ENCODE measurements around the gene SPECC1. TPM values are rescaled to one million over a fixed set of nuclear protein-coding genes. Genes with fewer than 3 reads are reported as not detected.
"Not testable (repeated sequence)": the region's sequence is repeated elsewhere in the genome, so short reads cannot be mapped to it uniquely, and the experiment has no call there.

The SPECC1 gene
- total RNA-seq, 1 experiment from 2014 or later = 103 TPM

DNA sequence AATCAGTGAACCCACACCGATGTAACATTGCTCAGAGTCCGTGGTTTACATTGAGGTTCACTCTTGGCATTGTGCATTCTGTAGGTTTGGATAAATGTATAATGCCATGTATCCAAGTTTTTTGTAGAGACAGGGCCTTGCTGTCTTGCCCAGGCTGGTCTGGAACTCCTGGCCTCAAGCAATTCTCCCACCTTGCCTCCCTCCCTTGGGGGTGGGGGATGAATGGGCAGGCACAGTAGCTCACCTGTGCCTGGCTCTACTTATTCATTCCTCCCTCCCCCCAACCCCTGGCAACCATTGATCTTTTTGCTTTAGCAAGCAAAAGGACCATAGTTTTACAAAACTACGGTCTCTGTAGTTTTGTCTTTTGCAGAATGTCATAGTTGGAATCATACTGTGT lies 181.4 kb downstream of the SPECC1 start:
- POLR2A ChIA-PET = interaction anchor here (2.2 kb wide), 1 partner anchor 35 kb away, joined by 9 read pairs; no protein-coding TSS in a partner anchor
- H3K4me1 Mint-ChIP-seq = peaks cover 63% of the 10 kb centered on the region
- no peak for DNase-seq (ENCODE audit: low spot score)
- peaks cover 24% of the 10 kb centered on the region for H3K9me3 Mint-ChIP-seq
- H3K27me3 Mint-ChIP-seq (ENCODE audit: low read depth) = no peaks in the 10 kb centered on the region; the same call in 1 of the 2 replicates
- CTCF ChIA-PET = interaction anchor here (0.5 to 1.0 kb wide), 4 partner anchors 10 to 198 kb away, joined by 3 to 4 read pairs (median 3); no protein-coding TSS in a partner anchor
- peak overlapping the region; percentile 96 for H3K27ac Mint-ChIP-seq
- peak; percentile 66 for ATAC-seq
- TF ChIP-seq ZNF416 (CRISPR knock-in tag; IDR thresholded peaks at IDR 0.05) (no peak), NFYB (CRISPR knock-in tag; conservative IDR thresholded peaks at IDR 0.05; ENCODE audit: low read depth) (no peak), ZNF121 (CRISPR knock-in tag; IDR thresholded peaks at IDR 0.05) (peak; percentile 99)
- peak overlapping the region; percentile 31 for H3K4me3 Mint-ChIP-seq
- peaks cover 28% of the 10 kb centered on the region for H3K36me3 Mint-ChIP-seq

DNA sequence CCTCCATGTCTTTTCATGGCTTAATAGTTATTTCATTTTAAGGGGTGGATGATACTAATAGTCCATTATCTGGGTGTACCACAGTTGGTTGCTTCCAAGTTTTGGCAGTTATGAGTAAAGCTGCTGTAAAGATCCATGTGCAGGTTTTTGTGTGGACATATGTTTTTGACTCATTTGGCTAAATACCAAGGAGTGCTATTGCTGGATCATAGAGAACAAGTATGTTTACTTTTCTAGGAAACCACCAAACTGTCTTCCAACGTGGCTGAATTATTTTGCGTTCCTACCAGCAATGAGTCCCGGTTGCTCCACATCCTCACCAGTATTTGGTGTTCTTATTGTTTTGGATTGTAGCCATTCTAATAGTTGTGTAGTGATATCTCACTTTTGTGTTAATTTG lies 181.9 kb downstream of the SPECC1 start:
- peak overlapping the region; percentile 96 for H3K27ac Mint-ChIP-seq
- no peak for ATAC-seq
- H3K36me3 Mint-ChIP-seq = peaks cover 33% of the 10 kb centered on the region
- no peak for DNase-seq (ENCODE audit: low spot score)
- H3K4me3 Mint-ChIP-seq = peak overlapping the region; percentile 31; the same call in 1 of the 2 replicates
- H3K4me1 Mint-ChIP-seq = peaks cover 62% of the 10 kb centered on the region
- ChIA-PET CTCF (interaction anchor here (1.0 to 2.1 kb wide), 3 partner anchors 11 to 198 kb away, joined by 3 to 5 read pairs (median 3); no protein-coding TSS in a partner anchor), POLR2A (no interaction called here)
- TF ChIP-seq, protein P1, sequence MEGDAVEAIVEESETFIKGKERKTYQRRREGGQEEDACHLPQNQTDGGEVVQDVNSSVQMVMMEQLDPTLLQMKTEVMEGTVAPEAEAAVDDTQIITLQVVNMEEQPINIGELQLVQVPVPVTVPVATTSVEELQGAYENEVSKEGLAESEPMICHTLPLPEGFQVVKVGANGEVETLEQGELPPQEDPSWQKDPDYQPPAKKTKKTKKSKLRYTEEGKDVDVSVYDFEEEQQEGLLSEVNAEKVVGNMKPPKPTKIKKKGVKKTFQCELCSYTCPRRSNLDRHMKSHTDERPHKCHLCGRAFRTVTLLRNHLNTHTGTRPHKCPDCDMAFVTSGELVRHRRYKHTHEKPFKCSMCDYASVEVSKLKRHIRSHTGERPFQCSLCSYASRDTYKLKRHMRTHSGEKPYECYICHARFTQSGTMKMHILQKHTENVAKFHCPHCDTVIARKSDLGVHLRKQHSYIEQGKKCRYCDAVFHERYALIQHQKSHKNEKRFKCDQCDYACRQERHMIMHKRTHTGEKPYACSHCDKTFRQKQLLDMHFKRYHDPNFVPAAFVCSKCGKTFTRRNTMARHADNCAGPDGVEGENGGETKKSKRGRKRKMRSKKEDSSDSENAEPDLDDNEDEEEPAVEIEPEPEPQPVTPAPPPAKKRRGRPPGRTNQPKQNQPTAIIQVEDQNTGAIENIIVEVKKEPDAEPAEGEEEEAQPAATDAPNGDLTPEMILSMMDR (IDR thresholded peaks at IDR 0.05) = no peak
- TF ChIP-seq NFATC4 (CRISPR knock-in tag; IDR thresholded peaks at IDR 0.05) (no peak), EMX1 (CRISPR knock-in tag; IDR thresholded peaks at IDR 0.05) (no peak), ZNF263 (CRISPR knock-in tag; IDR thresholded peaks at IDR 0.05; ENCODE audit: low read depth) (no peak), RORB (CRISPR knock-in tag; IDR thresholded peaks at IDR 0.05) (no peak)
- TF ChIP-seq, protein P2, sequence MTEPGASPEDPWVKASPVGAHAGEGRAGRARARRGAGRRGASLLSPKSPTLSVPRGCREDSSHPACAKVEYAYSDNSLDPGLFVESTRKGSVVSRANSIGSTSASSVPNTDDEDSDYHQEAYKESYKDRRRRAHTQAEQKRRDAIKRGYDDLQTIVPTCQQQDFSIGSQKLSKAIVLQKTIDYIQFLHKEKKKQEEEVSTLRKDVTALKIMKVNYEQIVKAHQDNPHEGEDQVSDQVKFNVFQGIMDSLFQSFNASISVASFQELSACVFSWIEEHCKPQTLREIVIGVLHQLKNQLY (CRISPR knock-in tag; IDR thresholded peaks at IDR 0.05) = no peak
- TF ChIP-seq, protein P3, sequence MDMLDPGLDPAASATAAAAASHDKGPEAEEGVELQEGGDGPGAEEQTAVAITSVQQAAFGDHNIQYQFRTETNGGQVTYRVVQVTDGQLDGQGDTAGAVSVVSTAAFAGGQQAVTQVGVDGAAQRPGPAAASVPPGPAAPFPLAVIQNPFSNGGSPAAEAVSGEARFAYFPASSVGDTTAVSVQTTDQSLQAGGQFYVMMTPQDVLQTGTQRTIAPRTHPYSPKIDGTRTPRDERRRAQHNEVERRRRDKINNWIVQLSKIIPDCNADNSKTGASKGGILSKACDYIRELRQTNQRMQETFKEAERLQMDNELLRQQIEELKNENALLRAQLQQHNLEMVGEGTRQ (CRISPR knock-in tag; IDR thresholded peaks at IDR 0.05) = no peak
- TF ChIP-seq, protein P4, sequence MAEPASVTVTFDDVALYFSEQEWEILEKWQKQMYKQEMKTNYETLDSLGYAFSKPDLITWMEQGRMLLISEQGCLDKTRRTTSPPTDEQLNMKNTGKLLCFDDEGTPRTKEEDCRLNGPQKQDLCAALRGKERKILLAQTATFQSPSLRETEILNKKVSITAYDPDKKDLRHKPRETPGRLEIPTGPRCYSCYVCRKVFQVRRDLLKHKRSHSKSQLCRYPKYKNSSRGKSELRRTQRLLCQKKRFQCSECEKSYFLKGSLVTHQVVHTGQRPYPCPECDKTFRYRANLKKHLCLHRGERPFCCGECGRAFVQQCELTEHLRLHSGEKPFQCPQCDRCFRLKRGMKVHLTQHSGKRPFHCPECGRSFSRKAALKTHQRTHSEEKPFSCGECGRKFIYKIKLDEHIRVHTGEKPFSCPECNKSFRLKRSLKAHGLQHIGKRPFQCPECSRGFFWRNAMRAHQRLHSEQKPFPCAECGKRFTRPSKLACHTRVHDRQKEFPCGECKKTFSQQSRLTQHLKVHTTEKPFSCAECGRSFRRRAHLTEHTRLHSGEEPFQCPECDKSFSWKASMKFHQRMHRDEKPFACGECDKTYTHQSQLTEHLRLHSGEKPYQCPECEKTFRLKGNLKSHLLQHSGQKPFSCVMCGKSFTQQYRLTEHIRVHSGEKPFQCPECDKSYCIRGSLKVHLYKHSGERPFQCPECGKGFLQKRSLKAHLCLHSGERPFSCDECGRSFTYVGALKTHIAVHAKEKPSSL (CRISPR knock-in tag; conservative IDR thresholded peaks at IDR 0.05) = no peak
- no peaks in the 10 kb centered on the region; the same call in 1 of the 2 replicates for H3K27me3 Mint-ChIP-seq (ENCODE audit: low read depth)
- peaks cover 28% of the 10 kb centered on the region for H3K9me3 Mint-ChIP-seq

DNA sequence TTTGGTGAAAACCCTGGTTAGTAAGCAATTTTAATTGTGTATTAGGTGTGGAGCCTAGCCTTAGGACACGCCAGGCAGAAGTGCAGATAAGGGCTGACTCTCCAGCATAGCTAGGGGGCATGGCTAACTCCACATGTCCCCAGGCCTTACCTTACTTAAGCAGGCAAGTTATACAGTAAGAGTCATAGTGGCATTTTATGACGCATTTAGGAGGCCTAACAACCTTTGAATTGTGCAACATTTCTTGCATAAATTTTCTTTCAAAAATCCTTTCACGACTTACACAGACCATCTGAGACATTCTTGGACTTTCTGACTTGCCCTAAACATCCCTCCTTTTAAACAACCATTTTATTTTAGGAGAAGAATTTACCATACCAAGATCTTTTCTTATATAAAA lies 187.1 kb downstream of the SPECC1 start:
- H3K27ac Mint-ChIP-seq; ATAC-seq; H3K27me3 Mint-ChIP-seq (ENCODE audit: low read depth); H3K4me3 Mint-ChIP-seq; CTCF ChIA-PET; DNase-seq (ENCODE audit: low spot score); POLR2A ChIA-PET: not testable (repeated sequence)
- H3K4me1 Mint-ChIP-seq = peaks cover 27% of the 10 kb centered on the region
- peaks cover 54% of the 10 kb centered on the region for H3K9me3 Mint-ChIP-seq
- peaks cover 60% of the 10 kb centered on the region for H3K36me3 Mint-ChIP-seq

DNA sequence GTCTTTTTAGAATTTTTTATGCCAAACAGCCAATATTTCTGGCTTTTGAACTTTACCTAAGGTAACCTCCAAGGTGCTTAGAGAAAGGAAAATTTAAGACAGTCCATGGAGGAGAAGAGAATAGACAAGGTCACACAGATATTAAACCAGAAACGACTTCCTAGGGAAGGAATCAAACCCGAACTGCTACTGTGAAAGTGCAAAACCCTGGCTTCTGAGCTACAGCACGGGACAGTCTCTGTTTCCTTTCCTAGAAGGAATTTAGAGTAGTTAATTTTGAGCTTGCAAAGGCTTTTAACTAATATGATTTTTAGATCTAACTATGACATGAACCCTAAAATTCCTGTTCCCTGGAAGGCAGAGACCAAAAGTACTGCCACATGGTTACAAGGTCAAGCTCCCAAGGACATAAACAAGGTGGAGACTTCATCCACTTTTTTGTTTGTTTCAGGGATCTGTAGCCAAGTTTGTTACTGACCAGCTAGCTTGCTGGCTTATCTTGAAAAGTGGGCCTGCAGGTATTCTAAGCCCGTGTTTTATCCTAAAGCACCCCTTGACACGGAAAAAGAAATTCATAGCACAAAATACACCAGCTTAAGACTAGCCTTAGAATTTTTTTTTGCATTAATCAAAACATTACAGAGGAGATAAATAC lies 188.2 kb downstream of the SPECC1 start:
- CTCF ChIA-PET = no interaction called here
- ATAC-seq (no peak), DNase-seq (ENCODE audit: low spot score) (no peak)
- peaks cover 52% of the 10 kb centered on the region for H3K9me3 Mint-ChIP-seq
- no peak overlapping the region for H3K4me3 Mint-ChIP-seq
- no peaks in the 10 kb centered on the region; the same call in 1 of the 2 replicates for H3K27me3 Mint-ChIP-seq (ENCODE audit: low read depth)
- H3K4me1 Mint-ChIP-seq = peaks cover 28% of the 10 kb centered on the region
- H3K27ac Mint-ChIP-seq = no peak overlapping the region
- POLR2A ChIA-PET = no interaction called here
- H3K36me3 Mint-ChIP-seq = peaks cover 58% of the 10 kb centered on the region
- TF ChIP-seq PRRX2 (CRISPR knock-in tag; IDR thresholded peaks at IDR 0.05) (no peak), JAZF1 (CRISPR knock-in tag; IDR thresholded peaks at IDR 0.05) (no peak)
- TF ChIP-seq, protein P5, sequence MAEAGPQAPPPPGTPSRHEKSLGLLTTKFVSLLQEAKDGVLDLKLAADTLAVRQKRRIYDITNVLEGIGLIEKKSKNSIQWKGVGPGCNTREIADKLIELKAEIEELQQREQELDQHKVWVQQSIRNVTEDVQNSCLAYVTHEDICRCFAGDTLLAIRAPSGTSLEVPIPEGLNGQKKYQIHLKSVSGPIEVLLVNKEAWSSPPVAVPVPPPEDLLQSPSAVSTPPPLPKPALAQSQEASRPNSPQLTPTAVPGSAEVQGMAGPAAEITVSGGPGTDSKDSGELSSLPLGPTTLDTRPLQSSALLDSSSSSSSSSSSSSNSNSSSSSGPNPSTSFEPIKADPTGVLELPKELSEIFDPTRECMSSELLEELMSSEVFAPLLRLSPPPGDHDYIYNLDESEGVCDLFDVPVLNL (CRISPR knock-in tag; IDR thresholded peaks at IDR 0.05; ENCODE audit: borderline replicate concordance, low read depth) = no peak
- TF ChIP-seq, protein P6, sequence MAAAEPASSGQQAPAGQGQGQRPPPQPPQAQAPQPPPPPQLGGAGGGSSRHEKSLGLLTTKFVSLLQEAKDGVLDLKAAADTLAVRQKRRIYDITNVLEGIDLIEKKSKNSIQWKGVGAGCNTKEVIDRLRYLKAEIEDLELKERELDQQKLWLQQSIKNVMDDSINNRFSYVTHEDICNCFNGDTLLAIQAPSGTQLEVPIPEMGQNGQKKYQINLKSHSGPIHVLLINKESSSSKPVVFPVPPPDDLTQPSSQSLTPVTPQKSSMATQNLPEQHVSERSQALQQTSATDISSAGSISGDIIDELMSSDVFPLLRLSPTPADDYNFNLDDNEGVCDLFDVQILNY (CRISPR knock-in tag; IDR thresholded peaks at IDR 0.05) = no peak
- TF ChIP-seq, protein P7, sequence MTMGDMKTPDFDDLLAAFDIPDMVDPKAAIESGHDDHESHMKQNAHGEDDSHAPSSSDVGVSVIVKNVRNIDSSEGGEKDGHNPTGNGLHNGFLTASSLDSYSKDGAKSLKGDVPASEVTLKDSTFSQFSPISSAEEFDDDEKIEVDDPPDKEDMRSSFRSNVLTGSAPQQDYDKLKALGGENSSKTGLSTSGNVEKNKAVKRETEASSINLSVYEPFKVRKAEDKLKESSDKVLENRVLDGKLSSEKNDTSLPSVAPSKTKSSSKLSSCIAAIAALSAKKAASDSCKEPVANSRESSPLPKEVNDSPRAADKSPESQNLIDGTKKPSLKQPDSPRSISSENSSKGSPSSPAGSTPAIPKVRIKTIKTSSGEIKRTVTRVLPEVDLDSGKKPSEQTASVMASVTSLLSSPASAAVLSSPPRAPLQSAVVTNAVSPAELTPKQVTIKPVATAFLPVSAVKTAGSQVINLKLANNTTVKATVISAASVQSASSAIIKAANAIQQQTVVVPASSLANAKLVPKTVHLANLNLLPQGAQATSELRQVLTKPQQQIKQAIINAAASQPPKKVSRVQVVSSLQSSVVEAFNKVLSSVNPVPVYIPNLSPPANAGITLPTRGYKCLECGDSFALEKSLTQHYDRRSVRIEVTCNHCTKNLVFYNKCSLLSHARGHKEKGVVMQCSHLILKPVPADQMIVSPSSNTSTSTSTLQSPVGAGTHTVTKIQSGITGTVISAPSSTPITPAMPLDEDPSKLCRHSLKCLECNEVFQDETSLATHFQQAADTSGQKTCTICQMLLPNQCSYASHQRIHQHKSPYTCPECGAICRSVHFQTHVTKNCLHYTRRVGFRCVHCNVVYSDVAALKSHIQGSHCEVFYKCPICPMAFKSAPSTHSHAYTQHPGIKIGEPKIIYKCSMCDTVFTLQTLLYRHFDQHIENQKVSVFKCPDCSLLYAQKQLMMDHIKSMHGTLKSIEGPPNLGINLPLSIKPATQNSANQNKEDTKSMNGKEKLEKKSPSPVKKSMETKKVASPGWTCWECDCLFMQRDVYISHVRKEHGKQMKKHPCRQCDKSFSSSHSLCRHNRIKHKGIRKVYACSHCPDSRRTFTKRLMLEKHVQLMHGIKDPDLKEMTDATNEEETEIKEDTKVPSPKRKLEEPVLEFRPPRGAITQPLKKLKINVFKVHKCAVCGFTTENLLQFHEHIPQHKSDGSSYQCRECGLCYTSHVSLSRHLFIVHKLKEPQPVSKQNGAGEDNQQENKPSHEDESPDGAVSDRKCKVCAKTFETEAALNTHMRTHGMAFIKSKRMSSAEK (CRISPR knock-in tag; IDR thresholded peaks at IDR 0.05; ENCODE audit: borderline replicate concordance) = no peak
